MM.1S (cell line): ENCODE measurements around the gene CISTR.

Experiments
- EZH2 ChIP-seq: fragments of 300-600 bp; sonication (generic); optimal IDR thresholded peaks from 2 replicates; pipeline ENCODE3; 2017; ENCODE audit warnings: low read depth, mild to moderate bottlenecking, antibody characterized with exemption, low read length, mixed read lengths
- TF ChIP-seq, protein P1 (sequence below): fragments of 300-600 bp; sonication (generic); IDR thresholded peaks from 2 replicates; pipeline ENCODE4 v1.5.1; 2016; ENCODE audit warnings: antibody characterized with exemption, low read length, mixed read lengths

DNA sequence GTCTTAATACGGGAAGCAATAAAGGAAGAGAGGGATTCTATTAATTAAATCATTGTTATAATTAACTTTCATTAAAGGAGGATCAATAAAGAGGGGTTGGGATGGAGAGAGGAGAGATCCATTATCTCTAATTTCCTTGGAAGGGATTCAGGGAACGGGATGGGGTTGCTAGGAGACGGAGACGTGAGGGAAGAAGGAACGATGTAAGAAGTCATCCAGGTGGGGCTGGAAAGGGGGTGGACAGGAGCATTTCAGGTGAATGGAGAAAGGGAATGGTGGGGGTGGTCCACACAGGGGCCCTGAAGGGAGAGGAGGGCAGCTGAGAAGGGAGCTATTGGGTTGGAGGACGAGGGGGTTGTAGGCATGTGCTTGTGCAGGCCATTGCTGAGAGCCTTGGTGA is 41.7 kb downstream of the CISTR start:
- TF ChIP-seq, protein P1, sequence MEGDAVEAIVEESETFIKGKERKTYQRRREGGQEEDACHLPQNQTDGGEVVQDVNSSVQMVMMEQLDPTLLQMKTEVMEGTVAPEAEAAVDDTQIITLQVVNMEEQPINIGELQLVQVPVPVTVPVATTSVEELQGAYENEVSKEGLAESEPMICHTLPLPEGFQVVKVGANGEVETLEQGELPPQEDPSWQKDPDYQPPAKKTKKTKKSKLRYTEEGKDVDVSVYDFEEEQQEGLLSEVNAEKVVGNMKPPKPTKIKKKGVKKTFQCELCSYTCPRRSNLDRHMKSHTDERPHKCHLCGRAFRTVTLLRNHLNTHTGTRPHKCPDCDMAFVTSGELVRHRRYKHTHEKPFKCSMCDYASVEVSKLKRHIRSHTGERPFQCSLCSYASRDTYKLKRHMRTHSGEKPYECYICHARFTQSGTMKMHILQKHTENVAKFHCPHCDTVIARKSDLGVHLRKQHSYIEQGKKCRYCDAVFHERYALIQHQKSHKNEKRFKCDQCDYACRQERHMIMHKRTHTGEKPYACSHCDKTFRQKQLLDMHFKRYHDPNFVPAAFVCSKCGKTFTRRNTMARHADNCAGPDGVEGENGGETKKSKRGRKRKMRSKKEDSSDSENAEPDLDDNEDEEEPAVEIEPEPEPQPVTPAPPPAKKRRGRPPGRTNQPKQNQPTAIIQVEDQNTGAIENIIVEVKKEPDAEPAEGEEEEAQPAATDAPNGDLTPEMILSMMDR = no peak
- no peak for TF ChIP-seq EZH2
